H7 (cell line): ENCODE data around the gene ACOXL. TPM values are rescaled to one million over a fixed set of nuclear protein-coding genes. Genes with fewer than 3 reads are reported as not detected.

ENCODE experiments used
- DNase-seq: peaks from one replicate; pipeline ENCODE4 v3.0.0; 2012
- H3K27me3 ChIP-seq: 2 replicates; pipeline ENCODE4 v1.6.0; 2011; ENCODE audit warnings: mild to moderate bottlenecking, low read length; ENCODE audit not compliant: control insufficient read depth, insufficient read depth
- H3K36me3 ChIP-seq: replicated peaks from 2 replicates; pipeline ENCODE4 v1.5.1; 2011; ENCODE audit warnings: low read length; ENCODE audit not compliant: control insufficient read depth, insufficient read depth
- H3K4me3 ChIP-seq: 2 replicates; pipeline ENCODE4 v1.5.1; 2011; ENCODE audit warnings: low read depth, mild to moderate bottlenecking, control low read depth, low read length, moderate library complexity; ENCODE audit not compliant: insufficient read depth
- total RNA-seq: library from RNA; depleted of rRNA; stranded (reverse); fragments of >200 nt; shearing (Covaris generic); gene quantifications from 2 replicates; pipeline ENCODE4 v1.2.3, GENCODE V29; 2014

The ACOXL gene
- total RNA-seq, 1 experiment from 2014 or later = 2.7 TPM

DNA sequence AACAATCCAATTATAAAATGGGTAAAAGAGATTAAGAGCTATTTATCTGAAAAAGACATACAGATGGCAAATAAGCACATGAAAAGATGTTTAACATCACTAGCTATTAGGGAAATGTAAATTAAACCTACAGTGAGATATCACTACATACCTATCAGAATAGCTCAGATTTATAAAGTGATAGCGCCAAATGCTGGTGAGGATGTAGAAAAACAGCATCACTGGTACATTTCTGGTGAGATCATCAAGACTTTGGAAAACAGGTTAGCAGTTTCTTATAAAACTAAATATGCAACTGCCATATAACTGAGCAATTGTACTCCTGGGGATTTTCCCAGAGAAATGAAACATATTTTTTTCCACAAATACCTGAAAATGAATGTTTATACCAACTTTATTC is 100.4 kb downstream of the ACOXL start:
- no peaks in the 10 kb centered on the region for H3K36me3 ChIP-seq
- no peaks in the 10 kb centered on the region for H3K27me3 ChIP-seq
- DNase-seq = no peak

DNA sequence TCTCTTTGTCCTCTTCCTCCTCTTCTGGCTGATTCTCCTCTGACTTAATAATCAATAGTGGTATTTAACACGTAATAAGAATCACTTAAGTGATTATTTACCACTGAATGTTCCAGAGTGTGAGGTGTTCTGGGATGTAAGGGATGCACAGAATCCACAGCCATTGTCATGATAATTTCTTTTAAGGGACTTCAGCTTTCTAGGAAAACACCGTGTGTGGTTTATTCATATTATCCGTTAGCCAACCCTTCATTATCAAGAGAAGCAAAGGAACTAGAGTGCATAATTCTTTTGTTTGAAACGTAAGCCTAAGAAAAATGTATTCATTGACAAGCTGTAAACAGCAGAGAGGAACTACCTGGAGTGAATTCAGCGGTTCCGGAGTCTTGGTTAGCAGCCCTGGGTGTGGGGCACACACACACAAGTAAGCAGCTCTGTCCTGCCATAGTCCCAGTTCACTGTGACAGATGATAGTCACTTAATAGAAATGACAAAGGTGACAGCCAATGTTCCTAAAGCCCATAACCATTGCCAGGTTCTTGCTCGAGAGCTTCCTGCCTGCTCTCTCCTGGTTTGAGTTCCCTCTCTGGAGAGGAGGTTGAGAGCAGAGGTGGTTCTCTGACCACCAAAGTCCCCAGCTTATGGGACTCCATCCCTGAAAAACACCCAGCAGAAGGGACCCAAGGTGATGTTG is 101.9 kb downstream of the ACOXL start:
- Histone ChIP-seq H3K4me3 (no peak overlapping the region), H3K27me3 (no peaks in the 10 kb centered on the region), H3K36me3 (no peaks in the 10 kb centered on the region)
- DNase-seq = peak; percentile 46

More for the DNA sequence above, 100.4 kb downstream of the ACOXL start:
- no peak overlapping the region for H3K4me3 ChIP-seq

DNA sequence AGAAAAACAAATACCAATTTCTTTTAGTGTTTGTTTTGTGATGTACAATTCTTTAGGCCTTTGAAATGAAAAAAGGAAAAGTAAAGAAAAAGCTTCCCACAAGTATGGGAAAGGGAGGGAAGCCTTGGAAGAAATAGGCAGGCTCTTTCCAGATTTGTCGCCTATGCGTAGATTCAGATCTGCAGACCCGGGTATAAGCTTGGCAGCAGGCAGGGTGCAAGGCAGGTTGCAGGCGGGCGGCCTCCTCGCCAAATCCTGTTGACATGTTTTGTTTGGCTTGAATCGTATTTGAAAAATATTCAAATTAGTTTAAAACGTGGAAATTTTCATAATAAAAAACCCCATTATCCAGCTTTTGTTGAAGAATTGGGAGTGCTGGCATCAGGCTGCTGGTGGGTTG is 104.3 kb downstream of the ACOXL start:
- Histone ChIP-seq H3K4me3 (no peak overlapping the region), H3K27me3 (no peaks in the 10 kb centered on the region), H3K36me3 (no peaks in the 10 kb centered on the region)
- no peak for DNase-seq

DNA sequence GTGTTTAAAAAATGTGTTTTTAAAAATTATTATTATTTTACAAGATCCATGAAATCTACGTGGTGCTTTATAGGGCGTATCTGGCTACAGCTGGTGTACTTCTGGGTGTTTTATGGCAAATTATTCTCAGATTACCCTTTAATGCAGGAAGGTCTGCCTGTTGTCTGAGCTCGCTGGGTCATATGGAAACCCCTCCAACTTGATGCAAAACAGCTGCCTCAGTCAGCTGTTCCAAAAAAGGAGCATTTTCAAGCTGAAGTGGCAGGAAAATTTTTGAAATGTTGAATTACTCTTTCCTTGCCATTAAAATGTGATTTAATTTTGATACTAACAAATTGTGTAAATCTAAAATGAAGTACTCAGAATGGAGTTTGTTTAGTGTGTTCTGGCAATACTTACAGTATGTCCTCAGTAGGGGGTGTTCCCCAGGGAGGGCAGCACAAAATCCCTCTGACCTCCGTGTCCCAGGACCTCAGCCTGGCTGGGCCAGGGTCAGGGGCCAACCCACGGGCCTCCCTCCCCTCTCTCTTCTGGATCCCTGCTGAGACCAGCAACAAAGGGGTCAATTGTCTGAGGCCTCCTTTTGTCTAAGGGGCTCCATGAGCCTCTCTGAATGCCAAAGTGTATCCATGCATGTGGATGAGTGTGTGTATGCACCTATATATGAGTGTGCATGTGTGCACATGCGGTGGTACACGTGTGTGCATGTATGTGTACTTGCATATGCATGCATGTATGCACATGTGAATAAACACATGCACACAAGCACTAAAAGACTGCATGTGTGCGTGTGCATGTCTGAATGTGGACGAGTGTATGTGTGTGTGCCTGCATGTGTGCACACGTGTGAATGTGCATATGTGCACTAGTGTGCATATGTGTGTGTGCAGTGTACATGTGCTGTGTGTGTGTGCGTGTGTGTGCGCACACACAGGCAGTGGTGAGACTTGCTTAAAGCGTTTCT is 105.4 kb downstream of the ACOXL start:
- H3K27me3 ChIP-seq = no peaks in the 10 kb centered on the region; the same call in 1 of the 2 replicates
- no peaks in the 10 kb centered on the region for H3K36me3 ChIP-seq
- no peak overlapping the region for H3K4me3 ChIP-seq
- DNase-seq = peak; percentile 85

DNA sequence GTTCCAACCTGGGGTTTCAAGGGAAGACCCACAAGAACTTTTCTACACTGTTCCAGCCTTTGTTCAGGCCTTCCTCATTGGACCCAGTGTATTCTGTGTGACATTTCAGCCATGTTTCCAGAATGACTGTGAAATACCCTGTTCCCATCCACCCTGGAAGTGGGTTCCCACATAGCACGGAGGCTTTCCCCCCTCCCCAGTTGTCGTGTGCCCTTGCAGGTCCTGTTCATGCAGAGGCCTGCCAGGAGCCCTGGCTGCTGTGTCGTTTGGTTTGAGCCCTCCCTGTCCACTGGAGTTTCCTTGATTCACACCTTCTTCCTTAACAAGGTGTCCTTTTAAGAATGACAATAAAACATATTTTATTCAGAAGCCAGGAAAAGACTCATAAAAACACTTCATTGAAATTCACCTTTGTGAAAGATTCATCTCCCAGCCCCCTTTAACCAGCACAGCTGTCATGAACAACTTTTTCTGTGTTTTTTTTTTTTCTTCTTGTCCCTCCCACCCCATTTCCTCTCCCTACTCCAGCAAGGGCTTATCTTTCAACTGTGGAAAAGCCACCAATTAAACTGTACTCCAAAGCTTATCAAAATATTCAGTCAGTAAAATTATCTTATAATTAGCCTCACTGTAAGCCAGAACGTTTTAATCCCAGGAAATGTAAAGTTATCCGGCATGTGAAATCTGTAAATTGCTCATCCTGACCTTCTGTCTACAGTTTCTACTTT is 106.4 kb downstream of the ACOXL start:
- no peak for DNase-seq
- no peak overlapping the region for H3K4me3 ChIP-seq
- H3K36me3 ChIP-seq = no peaks in the 10 kb centered on the region
- no peaks in the 10 kb centered on the region; the same call in 1 of the 2 replicates for H3K27me3 ChIP-seq

DNA sequence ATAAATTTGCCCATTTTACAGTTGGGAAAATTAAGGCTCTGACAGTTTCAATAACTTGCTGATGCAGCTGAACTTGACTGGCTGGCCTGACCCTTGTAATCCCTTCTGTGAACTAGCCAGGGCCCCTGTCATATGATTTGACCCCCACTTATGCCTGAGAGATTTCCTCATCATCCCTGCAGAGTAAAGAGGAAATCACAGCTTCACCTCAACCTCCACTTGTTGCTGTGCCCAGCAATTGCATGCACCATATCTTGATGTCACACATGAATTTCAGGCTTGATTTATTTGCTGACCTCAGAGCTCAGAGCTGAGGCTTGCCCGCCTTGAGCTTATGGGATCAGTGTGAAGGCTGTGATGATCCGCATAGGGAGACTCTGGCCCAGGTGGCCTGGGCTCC is 108.1 kb downstream of the ACOXL start:
- Histone ChIP-seq H3K36me3 (no peaks in the 10 kb centered on the region), H3K27me3 (no peaks in the 10 kb centered on the region; the same call in 1 of the 2 replicates), H3K4me3 (no peak overlapping the region)
- no peak for DNase-seq

DNA sequence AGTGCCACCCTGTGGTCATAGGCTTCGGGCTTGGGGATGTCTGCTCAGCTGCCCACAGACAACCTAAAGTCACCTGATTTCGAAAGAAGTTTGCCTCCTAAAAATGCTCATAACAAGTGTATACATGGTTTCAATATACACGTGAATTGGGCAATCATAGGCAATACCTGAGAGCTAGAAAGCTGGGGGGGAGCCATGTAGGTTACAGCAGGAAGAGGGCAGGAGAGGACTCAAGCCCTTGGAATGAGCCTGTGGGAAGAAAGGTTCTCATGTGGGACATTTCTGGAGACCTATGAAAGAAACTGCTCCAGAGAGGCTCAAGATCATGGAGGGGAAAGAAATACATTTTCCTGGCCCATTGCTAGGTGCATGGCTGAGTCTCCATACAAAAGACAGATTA is 109.7 kb downstream of the ACOXL start:
- H3K27me3 ChIP-seq = no peaks in the 10 kb centered on the region; the same call in 1 of the 2 replicates
- no peaks in the 10 kb centered on the region for H3K36me3 ChIP-seq
- no peak for DNase-seq
- no peak overlapping the region for H3K4me3 ChIP-seq

DNA sequence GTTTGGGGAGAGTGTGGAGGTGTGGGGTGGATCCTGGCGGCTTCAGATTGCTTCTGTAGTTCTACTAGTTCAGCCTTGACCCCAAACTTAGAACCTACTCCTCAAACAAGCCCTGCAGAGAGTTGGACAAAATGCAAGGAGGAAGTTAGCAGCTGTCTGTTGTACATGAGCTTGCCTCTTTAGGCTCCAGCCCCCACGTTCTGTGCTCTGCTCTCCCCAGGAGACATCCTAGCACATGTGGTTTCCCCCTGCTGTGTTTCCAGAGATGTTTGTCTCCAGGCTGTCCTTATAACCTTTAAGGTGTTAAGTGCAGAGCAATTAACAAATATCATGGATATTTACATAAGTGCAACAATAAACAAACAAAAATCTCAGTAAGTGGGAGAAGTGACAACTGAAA is 111.1 kb downstream of the ACOXL start:
- Histone ChIP-seq H3K4me3 (no peak overlapping the region), H3K27me3 (no peaks in the 10 kb centered on the region; the same call in 1 of the 2 replicates), H3K36me3 (no peaks in the 10 kb centered on the region)
- DNase-seq = no peak

DNA sequence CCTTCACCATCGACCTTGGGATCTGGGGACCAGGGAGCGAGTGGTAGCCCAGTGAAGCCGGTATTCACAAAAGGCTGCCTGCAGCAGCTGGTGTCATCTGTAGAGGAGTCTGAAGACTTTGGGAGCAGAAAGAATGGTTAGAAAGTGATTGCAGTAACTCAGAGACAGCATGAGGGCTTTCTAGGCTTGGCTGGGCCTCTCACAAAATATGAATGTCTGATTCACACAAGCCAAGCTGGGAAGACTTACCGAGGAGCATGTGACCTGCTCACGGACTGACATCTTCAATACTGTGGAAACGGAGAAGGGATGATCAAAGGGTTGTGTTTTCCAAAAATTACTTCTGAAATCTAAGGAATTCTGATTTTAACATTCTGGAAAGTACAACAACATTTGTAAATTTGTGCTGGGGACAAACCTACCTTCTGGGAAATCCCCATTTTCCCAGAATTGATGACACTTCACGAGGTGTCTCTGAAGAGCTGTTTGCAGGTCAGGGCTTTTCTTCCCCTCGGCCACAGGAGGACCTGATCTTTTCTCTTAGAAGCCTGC is 111.7 kb downstream of the ACOXL start:
- Histone ChIP-seq H3K36me3 (no peaks in the 10 kb centered on the region), H3K27me3 (no peaks in the 10 kb centered on the region; the same call in 1 of the 2 replicates), H3K4me3 (no peak overlapping the region)
- no peak for DNase-seq

DNA sequence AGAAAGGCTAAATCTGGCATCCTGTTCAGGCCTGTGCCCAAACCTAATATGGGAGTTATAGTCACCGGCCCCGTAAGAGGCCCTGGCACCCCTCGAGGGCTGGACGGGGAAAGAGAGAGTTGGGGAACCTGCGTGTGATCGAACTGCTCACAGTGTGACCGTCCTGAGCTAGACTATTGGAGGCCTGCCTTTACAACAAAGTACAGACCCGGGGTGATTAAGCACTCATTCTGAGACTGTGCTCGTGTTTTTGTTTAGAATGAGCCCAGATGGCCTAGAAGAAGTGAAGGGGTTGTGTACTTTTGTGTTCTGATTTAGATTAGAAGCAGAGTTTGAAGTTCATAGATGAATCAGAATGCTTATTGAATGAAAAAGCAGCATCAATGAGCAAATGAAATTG is 115.3 kb downstream of the ACOXL start:
- no peaks in the 10 kb centered on the region; the same call in 1 of the 2 replicates for H3K27me3 ChIP-seq
- no peak overlapping the region for H3K4me3 ChIP-seq
- H3K36me3 ChIP-seq = no peaks in the 10 kb centered on the region
- DNase-seq = no peak

DNA sequence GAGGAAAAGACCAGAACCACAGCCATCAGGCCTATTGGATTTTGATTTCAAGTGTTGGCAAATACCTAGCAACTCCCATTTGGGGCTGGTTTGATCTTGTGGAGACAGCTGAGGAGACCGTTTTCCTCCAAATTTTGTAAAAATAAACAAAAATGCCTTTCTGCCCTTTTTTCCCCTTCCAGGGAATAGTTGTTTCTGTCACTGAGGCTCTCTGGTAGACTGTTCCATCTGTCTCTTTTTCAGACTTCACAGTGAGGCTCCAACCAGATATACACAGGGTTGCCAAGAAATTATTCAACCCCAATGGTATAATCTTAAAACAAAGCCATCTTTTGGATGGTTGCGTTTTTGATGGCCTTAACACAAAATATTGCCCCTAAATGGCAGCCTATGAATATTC is 115.7 kb downstream of the ACOXL start:
- H3K4me3 ChIP-seq = no peak overlapping the region
- no peaks in the 10 kb centered on the region; the same call in 1 of the 2 replicates for H3K27me3 ChIP-seq
- no peaks in the 10 kb centered on the region for H3K36me3 ChIP-seq
- DNase-seq = no peak

DNA sequence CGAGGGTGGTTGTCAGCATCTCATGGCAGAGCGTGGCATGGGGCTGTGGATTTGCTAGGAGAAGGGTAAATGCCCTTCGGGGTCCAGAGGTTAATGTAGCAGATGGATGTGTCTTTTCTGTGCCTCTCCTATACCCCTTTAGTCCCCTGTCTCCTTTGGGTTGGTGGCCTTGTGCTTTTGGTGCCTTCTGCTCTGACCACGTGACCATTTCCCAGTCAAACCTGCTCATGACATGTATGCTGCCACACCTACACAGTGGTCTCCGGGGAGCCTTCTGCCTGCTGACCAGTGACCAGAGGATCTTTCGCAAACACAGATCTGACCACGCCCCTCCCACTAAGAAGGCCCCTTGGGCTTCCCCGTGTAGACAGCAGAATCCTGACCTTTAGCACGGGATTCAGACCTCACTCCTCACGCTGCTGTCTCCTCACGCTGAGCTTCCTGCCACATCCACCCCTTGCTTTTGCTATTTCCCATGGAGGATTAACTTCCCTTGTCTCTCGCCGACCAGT is 116.2 kb downstream of the ACOXL start:
- no peak overlapping the region for H3K4me3 ChIP-seq
- no peaks in the 10 kb centered on the region; the same call in 1 of the 2 replicates for H3K27me3 ChIP-seq
- DNase-seq = no peak
- H3K36me3 ChIP-seq = no peaks in the 10 kb centered on the region

DNA sequence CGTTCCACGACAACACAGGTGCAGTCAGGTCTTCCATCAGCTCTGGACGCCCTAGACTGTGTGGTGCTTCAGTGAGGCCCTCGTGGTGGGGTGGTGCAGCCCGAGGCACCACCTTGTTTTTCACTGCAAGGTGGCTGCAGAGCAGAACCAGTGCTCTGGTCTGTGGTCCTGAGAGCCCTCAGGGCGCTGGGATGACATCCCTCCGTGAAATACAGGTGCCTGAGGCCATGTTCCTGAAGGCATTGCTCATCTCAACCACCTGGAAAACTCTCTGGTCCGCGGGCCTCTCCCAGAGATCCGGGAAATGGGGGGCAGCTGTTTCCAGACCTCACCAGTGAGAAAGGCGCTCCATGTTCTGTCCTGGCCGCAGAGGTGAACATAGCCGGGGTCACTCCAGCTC is 119.2 kb downstream of the ACOXL start:
- Histone ChIP-seq H3K4me3 (no peak overlapping the region), H3K27me3 (no peaks in the 10 kb centered on the region; the same call in 1 of the 2 replicates), H3K36me3 (no peaks in the 10 kb centered on the region)
- no peak for DNase-seq

DNA sequence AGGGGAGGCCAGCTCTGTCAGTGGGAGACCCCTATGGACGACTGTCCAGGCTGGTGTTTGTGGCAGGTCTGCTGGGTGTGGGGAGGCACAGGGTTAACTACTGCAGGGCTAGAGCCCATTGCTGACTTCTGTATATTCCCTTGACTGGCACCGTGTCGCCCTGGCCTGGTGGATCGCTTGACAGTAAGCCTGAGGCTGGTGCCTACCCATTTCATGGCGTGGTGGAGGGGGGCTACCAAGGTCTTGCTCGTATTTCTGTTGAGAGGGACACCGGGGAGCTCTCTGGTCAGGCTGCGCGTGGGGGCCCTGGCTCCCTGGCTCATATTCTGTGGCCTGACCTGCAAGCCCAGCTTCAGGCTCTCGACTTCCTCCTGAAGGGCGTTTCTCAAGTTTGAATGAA is 119.7 kb downstream of the ACOXL start:
- DNase-seq = no peak
- H3K27me3 ChIP-seq = no peaks in the 10 kb centered on the region; the same call in 1 of the 2 replicates

More for the DNA sequence above, 119.7 kb downstream of the ACOXL start:
- no peak overlapping the region for H3K4me3 ChIP-seq
- H3K36me3 ChIP-seq = no peaks in the 10 kb centered on the region
